HG03097 (cell line): ENCODE measurements around the gene NEO1.

Experiments
- ATAC-seq: cut with Tn5 transposase; IDR thresholded peaks from one replicate; pipeline ENCODE4 v1.9.1; 2021; ENCODE audit not compliant: unreplicated experiment, low FRiP score

NEO1 gene

DNA sequence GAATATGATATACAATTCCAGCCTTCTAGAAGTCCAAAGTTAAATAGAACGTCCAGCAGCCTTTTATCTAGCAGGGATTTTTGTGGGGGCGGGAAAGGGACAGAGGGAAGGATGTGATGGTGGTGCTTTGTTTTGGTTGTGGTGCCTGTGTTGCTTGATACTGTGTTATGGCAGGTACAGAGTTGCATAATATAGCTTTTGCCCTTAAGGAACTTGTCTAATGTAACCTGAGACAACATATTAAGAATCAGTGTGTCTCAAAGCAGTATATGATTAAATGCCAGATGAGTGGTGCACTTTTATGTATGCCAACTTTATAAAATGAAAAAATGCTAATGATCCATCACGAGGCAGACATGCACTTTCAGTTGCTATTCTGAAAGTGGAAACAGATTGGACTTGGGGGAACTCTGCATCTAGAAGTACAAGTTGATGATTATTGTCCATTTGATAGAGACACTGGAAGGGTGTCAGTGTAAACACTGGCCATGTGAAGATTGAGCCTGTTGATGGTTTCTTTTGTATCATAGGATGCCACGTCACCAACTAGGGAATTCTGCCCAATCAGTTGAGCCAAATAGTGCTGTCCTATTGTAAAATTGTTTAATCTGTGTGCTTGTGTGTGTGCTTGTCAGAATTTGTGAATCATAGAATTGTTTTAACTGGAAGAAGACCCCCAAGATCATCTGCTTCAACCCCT, 23.0 kb downstream of the NEO1 start:
- ATAC-seq: no peak

DNA sequence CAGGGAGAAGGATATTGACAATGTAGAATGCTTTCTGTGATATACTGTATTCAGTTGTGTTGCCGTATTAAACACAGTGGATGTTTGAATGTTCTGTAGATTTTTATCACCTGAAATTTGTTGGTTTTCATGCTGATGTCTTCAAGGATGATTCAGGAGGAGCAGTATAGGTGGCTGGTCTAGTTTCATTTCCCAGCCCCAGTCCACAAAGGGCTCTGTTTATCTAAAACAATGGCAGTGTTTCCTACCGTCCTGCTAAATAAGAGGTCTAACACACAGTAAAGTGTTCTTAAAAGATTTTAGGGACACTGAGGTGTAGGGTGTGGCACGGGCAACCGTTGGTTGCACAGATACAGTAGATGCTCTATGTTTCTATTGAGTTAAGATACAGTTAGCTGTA, 26.0 kb downstream of the NEO1 start:
- no peak for ATAC-seq

DNA sequence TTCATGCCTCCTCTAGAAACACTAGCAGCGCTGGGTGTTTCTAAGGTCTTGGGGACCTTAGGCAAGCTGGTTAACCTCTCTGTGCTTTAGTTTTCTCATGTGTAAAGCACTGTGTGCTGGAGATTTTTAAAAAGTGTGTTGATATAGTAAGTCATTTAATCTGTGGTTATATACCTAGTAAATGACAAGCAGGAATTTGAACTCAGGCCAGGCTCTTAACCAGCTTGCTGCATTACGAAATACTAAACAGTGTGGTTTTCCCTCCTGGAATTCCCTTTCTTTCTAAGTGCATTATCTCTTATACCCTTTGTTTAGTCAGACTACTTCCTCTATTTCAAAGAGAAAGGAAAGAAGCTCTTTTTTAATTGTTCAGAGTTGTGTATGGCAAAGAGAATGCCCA, 26.5 kb downstream of the NEO1 start:
- no peak for ATAC-seq

DNA sequence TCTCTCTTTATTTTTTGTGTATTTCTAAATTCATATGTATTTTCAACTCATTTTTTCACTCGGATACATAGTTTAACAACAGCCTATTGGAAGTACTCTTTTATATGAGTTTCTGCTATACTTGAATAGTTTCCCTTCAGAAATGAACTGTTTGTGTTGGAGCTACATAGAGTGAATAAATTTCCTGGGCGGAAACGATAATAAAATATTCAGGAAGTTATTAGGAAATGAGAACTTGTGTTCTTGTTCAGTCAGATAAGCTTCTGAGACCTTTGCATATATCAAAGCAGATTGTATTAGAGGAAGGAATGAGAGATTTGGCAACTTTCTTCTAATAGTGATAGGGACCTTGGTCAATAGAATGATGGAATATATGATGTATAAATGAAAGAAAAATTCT, 27.3 kb downstream of the NEO1 start:
- no peak for ATAC-seq

- ATAC-seq: no peak
Measured at GRCh38 chr15:73081321-73081958, 29.2 kb downstream of the NEO1 start.

DNA sequence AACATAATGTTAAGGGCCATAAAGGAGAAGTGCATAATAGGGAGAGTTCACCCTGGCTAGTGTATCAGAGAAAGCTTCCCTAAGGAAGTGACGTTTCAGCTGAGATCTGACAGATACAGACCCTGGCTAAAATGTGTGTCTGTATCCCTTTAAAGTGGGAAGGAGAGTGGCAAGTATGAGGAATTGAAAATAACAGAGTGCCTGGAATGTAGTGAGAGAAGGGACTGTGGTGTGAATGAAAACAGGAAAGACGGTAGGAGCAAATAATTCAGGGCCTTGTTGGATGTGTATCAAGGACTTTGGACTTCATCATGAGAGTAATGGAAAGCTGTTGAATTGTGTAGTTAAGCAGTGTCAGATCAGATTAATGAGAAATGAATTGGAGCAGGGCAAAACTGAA, 30.5 kb downstream of the NEO1 start:
- ATAC-seq: no peak

GRCh38 chr15:73087098-73087497, 34.8 kb downstream of the NEO1 start:
- no peak for ATAC-seq

DNA sequence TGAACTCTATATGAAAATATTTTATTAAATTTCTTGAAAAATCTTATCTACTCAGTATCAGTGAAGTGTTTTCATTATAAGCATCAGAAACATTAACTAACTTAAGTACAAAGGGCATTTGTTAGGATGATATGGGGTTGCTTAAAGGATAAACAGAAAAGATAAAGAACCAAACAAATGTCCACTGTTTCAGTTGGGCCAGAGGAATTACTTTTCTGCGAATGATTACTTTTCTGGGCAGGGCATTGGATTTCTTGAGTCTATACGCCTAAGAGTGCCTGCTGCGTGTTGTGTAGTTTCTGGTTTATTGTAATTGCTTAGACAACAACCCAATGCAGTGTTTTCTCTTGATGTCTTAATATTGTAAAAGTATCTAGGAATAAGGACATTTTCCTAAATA, 52.8 kb downstream of the NEO1 start:
- ATAC-seq: no peak

GRCh38 chr15:73108676-73109075, 56.4 kb downstream of the NEO1 start:
- ATAC-seq: no peak

GRCh38 chr15:73109765-73110164, 57.5 kb downstream of the NEO1 start:
- ATAC-seq: no peak

DNA sequence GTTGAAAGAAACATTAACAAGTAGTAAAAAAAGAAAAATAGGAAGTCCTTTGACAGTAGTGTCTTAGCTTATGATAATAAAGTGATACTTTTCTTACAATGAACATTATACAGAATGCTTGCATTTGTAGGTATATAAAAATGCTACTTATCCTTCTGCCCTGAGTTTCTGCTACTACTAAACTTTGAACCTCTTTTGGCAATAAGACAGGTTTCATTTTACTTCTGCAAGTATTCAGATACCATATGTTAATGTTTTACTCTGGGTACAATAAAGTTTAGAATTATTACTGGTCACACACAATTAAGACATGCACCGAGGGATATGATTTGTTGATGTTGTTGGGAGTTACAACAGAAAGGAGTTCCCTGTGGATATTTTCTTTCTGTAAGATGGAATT, 57.9 kb downstream of the NEO1 start:
- no peak for ATAC-seq

GRCh38 chr15:73114064-73114463, 61.8 kb downstream of the NEO1 start:
- no peak for ATAC-seq

DNA sequence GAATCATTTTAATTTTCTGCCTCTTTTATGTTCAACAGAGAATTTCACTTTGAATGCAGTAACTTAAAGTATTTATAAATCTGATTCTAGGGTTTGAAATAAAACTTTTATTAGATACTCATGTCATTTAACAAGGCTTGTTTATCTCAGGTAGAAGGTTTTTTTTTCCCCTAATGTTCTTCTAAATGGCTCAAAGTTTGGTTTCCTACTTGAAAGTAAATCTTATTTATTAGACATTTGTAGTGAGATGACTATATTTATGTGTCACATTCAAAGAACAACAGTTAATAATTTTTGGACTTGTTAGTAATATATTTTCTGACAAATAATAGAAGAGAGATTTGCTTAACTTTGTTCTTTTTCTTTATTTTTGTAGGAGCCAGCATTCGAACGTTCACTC, 63.9 kb downstream of the NEO1 start:
- no peak for ATAC-seq

- no peak for ATAC-seq
Measured at GRCh38 chr15:73118055-73118454, 65.8 kb downstream of the NEO1 start.

DNA sequence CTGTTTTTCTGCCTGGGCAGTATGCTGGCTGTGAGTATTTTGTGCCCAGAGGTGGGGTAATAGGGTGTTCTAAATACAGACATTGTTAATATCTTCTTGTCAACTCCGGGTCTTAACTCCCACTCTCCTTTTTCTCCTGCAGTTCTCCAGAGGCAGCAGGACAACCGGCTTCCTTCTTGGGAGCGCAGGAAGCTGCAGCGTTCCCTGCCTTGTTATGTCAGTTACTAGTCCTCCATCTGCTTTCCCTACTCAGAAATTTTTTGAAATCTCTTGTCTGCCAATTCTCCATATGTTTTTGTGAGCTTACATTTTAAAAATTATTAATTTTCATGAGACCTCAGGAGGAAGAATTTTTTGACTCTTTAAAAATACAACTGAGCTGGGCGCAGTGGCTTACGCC, 67.2 kb downstream of the NEO1 start:
- ATAC-seq: no peak

- no peak for ATAC-seq
Measured at GRCh38 chr15:73120269-73120668, 68.0 kb downstream of the NEO1 start.

GRCh38 chr15:73125219-73125618, 73.0 kb downstream of the NEO1 start:
- no peak for ATAC-seq

DNA sequence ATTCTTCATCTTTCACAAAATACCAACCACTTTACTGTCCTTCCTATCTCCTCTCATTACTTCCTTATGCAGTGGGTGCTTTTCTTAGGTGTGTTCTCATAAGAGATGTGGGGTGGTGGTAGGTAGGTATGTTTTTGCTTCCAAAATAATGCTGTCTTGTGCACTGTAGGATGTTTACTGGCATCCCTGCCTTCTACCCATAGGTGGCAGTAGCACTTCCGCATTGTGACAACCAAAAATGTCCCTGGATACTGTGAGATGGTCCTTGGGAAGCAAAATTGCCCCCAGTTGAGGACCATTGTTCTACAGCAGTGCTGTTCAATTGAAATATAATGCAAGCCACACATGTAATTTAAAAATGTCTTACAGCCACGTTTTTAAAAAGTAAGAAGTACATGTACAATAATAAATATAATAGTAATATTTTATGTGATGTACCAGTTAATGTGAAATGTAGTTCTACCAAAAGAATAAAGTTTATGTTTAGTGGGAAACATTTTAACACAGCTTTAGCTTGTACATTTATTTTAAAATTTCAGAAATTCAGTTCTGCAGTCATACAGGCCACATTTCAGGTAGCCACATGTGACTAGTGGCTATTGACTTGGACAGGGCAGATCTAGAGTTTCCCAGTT, 75.2 kb downstream of the NEO1 start:
- ATAC-seq: no peak

- no peak for ATAC-seq
Measured at GRCh38 chr15:73130830-73131229, 78.6 kb downstream of the NEO1 start.

DNA sequence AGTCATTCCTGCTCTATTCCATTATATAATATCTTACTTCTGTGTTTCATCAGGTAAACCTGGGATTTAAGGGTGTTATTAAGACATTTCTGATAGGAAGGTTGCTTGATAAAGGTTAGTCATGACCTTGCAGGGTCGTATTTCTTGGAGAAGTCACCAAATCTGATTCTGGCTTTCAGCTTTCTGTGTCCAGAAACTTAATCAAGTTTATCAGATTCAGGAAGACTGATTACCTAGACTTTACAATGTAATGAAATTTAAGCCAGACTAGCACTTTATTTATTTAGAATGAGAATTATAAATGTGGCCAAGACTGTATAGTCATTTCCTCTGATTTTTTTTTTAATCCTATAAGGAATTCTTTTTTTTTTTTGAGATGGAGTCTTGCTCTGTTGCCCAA, 81.9 kb downstream of the NEO1 start:
- ATAC-seq: no peak

DNA sequence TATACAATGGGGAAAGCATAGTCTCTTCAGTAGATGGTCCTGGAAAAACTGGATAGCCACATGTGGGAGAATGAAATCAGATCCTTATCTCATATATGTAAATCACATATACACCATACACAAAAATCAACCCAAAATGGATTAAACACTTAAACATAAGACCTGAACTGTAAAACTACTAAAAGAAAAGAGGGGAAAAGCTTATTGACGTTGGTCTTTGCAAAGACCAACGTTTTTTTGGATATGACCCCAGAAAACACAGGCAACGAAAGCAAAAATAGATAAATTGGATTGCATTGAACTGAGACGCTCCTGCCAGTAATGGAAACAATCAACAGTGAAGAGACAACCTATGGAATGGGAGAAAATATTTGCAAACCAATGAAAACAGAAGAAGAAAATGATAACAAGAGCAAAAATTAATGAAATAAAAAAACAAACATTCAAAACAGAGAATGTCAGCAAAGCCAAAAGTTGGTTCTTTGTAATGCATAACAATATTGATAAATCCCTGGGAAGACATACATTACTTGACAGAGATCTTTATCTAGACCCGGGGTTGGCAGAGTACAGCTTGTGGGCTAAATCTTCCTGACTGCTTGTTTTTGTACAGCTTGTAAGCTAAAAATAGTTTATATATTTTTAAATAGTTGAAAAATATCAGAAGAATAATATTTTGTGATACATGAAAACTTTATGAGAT, 86.9 kb downstream of the NEO1 start:
- ATAC-seq: no peak
